ENCODE results near the gene FBXO5. TPM values are rescaled to one million over a fixed set of nuclear protein-coding genes. Genes with fewer than 3 reads are reported as not detected.

The FBXO5 gene
- total RNA-seq, 1 donor from 2014 or later: 4.0 TPM

- DNase-seq (ENCODE audit: low read depth in 2 of 2): peak; percentile 50 to 73
Observed at GRCh38 chr6:152952866-152953509, 29.9 kb downstream of the FBXO5 start.

GRCh38 chr6:152952045-152952444 lies 30.8 kb downstream of the FBXO5 start:
- DNase-seq (ENCODE audit: low read depth in 2 of 2): peak; percentile 12 to 29

DNA sequence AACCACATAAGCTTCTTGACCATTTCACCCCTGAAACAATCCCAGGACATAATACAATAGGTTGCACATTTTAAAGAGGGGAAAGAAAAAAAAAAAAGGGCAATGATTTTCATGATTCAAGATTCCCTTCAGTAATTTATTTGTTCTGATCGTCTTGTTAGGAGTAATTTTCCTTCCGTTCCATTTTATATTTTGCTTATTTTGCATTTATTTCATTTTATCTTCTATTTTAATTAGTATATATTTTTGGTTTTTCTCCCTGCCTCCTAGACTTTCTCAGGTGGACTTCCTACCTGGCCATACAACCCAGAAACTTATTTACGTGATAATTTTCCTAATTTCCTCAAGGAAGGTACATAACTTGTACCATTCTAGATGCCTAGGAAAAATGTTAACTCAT lies 32.6 kb downstream of the FBXO5 start:
- DNase-seq (ENCODE audit: low read depth in 2 of 2): no peak

DNA sequence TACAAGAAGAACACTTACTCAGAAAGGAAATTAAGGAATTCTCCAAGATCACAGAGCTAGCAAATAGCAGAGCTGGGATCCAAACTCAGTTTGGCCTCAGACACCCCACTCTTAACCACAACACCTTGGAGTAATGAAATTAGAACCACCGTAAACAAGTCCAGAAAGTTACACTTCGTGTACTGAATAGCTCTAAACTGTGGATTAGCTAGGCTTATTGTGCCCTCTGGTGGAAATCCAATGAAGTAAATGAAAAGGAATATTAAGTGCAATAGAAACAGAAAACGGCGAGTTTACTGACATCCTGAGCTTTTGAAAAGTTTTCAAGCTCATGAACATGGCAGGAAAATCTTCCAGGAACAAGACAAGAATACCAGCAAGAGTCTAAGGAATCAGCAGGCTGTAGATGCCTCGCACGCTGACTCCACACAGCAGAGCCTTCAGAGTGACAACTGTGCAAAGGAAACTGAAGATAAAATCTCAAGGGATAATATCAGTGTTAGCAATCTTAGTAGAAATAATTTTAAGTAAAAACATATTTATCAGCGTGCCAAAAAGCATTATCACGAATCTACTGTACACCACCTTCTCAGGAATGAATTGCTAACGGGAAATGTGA lies 34.6 kb downstream of the FBXO5 start:
- DNase-seq (ENCODE audit: low read depth in 2 of 2): peak; percentile 57 to 72

DNA sequence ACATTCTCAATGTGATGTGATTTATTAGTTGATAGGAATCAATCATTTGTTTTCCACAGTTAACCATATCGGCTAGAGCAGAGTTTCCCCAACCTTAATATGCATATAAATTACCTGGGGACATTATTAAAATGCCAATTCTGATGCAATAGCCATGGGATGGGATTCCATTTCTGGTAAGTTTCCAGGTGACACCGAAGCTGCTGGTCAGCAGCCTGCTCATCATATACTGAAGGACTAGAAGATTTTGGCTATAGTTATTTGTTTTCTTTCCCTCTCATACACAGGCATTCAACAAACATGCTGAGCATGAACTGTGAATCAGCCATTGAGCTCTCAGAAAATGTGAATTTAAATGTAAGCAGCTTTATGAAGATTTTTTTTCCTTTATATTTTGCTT lies 35.8 kb downstream of the FBXO5 start:
- no peak for DNase-seq (ENCODE audit: low read depth in 2 of 2)

GRCh38 chr6:152946484-152946883 lies 36.4 kb downstream of the FBXO5 start:
- DNase-seq (ENCODE audit: low read depth in 2 of 2): no peak

DNA sequence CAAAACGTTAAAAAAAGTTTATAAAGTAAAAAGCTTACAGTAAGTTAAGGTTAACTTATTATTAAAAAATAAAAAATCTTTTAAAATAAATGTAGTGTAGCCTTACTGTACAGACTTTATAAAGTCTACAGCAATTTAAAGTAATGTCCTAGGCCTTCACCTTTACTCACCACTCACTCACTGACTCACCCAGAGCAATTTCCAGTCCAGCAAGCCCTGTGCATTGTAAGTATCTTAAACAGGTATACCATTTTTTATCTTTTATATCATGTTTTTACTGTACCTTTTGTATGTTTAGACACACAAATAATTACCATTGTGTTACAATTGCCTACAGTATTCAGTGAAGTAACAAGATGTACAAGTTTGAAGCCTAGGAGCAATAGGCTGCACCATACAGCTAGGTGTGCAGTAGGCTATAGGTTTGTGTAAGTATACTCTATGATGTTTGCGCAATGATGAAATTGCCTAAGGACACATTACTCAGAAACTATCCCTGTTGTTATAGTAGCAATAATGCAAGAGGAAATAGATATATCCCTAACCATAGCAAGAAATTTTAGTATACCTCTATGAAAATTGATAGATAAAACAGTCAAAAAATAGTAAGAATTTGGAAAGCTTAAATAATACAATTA lies 39.5 kb downstream of the FBXO5 start:
- DNase-seq (ENCODE audit: low read depth in 2 of 2): no peak

DNA sequence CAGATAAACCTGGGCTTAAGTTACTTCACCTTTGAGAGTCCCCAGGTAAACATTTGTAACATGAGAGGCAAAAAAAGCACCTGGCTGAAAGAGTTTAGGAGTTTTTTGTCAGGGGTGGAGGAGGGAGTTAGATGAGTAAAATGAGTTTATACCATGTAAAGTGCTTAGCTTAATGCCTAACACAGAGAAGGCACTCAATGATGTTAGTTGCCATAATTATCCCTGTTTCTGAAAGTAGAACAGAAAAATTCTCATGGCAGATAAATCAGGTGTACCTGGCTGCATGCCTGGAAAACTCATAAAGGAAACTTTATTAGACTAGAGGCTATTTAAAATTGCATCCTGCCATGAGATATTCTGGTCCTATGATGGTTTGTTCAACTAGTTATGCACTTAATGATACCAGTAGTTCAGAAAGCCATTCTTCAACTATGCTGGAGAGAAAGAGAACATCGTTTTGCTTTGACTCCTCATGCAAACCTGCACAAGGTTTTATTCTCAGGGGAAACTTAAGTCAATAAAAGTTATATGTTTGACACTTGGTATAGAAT lies 40.4 kb downstream of the FBXO5 start:
- DNase-seq (ENCODE audit: low read depth in 2 of 2): peak in 1 of 2 donors; percentile 12

GRCh38 chr6:152941746-152942145 lies 41.1 kb downstream of the FBXO5 start:
- no peak for DNase-seq (ENCODE audit: low read depth in 2 of 2)

DNA sequence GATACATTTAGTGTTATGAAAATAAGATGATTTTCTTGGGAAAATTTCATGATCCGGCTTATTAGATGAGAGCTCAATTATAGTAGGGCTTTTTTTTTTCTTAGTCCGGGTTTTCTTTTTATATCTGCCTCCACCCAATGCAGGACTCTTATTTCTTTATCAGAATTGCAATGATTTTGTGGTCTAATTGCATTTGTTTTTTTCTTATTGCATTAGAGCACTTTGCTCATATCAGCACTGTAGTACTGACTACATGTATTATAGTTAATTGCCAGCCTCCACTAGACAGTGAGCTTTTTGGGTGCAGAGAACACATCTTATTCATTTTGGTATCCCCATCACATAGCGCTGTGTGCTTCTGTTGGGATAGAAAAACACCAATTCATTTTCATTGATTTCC lies 50.0 kb downstream of the FBXO5 start:
- DNase-seq (ENCODE audit: low read depth in 2 of 2): no peak

DNA sequence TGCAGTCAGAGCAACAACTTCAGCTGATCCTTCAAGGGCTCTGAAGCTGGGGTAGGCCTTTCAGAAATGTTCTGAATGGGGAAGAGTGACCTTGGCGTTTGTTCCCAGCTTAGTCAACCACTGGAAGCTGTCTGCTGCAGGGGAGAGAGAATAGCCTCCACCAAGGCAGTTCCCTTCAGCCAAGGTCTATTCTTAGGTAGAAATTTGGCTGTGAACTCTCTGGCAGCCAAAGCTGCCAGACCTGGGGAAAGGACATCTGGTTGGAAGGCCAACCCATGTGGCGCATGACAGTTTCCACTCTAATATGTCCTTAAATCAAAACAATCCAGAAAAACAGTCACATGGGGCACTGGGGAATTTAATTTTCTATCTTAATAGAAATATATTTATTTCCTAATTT lies 60.1 kb downstream of the FBXO5 start:
- DNase-seq (ENCODE audit: low read depth in 2 of 2): no peak

Other genes with a start within 250 kb of the FBXO5 start
- 0.65 and 0.99 TPM in 2 replicates for gene VIP, start 232.2 kb downstream of the FBXO5 start, total RNA-seq
- gene MTRF1L, start 19.7 kb upstream of the FBXO5 start, total RNA-seq: 12.3 and 12.9 TPM in 2 replicates
- gene RGS17, start 148.2 kb upstream of the FBXO5 start, total RNA-seq: 2.8 and 4.1 TPM in 2 replicates